Measurements from ENCODE around the gene ABCA2.
A peak's percentile ranks its signal among the peaks of the same experiment; 100 is the strongest.

ABCA2 gene

DNA sequence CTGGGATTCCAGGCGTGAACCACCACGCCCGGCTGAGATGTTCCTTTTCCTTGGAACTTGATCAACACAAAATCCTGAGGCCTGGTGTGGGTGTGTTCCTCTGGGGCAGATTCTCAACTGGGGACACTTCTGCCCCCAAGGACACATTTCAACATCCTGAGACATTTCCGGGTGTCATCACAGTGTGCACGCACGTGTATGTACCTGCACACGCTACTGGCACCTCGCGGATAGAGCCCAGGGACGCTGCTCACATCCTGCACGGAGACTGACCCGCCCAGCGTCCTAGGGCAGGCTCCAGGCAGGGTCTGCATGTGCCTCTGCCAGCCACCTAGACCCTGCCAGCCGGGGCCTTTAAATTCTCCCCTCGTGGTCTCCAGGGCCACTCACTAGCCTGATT is 34.3 kb upstream of the ABCA2 start:
- H3K27me3 ChIP-seq (ENCODE audit: control insufficient read depth, insufficient read depth, low read length) = peaks cover 6% of the 10 kb centered on the region; the same call in 1 of the 2 replicates
- no peaks in the 10 kb centered on the region for H3K9me3 ChIP-seq (ENCODE audit: control insufficient read depth, insufficient read depth, low read depth, low read length)
- H3K4me1 ChIP-seq (ENCODE audit: control insufficient read depth, insufficient read depth, low read length) = peaks cover 3% of the 10 kb centered on the region; the same call in 1 of the 2 replicates
- no peak overlapping the region for H3K27ac ChIP-seq (ENCODE audit: low read depth, low read length)
- H3K4me3 ChIP-seq (ENCODE audit: low read depth, low read length) = no peak overlapping the region
- H3K9ac ChIP-seq (ENCODE audit: low read length) = no peak overlapping the region
- peaks cover 23% of the 10 kb centered on the region for H3K36me3 ChIP-seq (ENCODE audit: control insufficient read depth, insufficient read depth, low read length)

DNA sequence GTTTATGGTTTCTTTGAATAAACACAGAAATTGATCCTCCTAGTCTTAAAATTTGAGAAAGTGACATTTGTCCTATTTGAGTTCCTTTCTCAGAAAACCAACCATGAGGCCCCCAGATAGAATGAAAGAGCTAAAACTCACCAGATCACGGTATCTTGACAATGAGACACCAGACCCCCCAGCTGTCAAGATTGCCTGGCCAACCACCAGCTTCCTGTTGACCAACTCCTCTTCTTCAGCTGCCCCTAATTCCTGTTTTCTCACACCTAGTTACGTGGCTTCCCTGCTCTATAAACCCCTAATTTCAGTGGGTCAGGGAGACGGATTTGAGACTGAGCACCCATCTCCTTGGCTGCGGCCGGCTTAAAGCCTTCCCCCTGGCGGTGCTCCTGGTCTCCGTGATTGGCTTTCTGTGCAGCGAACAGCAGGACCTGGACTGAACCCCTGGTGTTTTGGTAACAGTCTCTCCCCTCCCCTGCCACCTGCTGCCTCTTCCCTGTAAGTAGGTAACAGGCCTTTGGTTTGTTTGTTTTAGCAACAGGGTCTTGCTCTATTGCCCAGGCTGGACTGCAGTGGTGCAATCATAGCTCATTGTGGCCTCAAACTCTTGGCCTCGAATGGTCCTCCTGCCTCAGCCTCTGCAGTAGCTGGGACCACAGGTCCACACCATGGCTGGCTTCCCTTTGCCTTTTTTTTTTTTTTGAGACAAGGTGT is 30.6 kb upstream of the ABCA2 start:
- Histone ChIP-seq H3K9ac (ENCODE audit: low read length) (no peak overlapping the region), H3K27ac (ENCODE audit: low read depth, low read length) (no peak overlapping the region), H3K4me1 (ENCODE audit: control insufficient read depth, insufficient read depth, low read length) (peaks cover 18% of the 10 kb centered on the region), H3K9me3 (ENCODE audit: control insufficient read depth, insufficient read depth, low read depth, low read length) (no peaks in the 10 kb centered on the region), H3K36me3 (ENCODE audit: control insufficient read depth, insufficient read depth, low read length) (no peaks in the 10 kb centered on the region), H3K4me3 (ENCODE audit: low read depth, low read length) (no peak overlapping the region), H3K27me3 (ENCODE audit: control insufficient read depth, insufficient read depth, low read length) (peaks cover 30% of the 10 kb centered on the region)

GRCh38 chr9:137057545-137057944 is 29.5 kb upstream of the ABCA2 start:
- Histone ChIP-seq H3K9me3 (ENCODE audit: control insufficient read depth, insufficient read depth, low read depth, low read length) (no peaks in the 10 kb centered on the region), H3K36me3 (ENCODE audit: control insufficient read depth, insufficient read depth, low read length) (no peaks in the 10 kb centered on the region), H3K27me3 (ENCODE audit: control insufficient read depth, insufficient read depth, low read length) (peaks cover 42% of the 10 kb centered on the region), H3K4me3 (ENCODE audit: low read depth, low read length) (no peak overlapping the region), H3K9ac (ENCODE audit: low read length) (no peak overlapping the region), H3K4me1 (ENCODE audit: control insufficient read depth, insufficient read depth, low read length) (peaks cover 17% of the 10 kb centered on the region), H3K27ac (ENCODE audit: low read depth, low read length) (no peak overlapping the region)

DNA sequence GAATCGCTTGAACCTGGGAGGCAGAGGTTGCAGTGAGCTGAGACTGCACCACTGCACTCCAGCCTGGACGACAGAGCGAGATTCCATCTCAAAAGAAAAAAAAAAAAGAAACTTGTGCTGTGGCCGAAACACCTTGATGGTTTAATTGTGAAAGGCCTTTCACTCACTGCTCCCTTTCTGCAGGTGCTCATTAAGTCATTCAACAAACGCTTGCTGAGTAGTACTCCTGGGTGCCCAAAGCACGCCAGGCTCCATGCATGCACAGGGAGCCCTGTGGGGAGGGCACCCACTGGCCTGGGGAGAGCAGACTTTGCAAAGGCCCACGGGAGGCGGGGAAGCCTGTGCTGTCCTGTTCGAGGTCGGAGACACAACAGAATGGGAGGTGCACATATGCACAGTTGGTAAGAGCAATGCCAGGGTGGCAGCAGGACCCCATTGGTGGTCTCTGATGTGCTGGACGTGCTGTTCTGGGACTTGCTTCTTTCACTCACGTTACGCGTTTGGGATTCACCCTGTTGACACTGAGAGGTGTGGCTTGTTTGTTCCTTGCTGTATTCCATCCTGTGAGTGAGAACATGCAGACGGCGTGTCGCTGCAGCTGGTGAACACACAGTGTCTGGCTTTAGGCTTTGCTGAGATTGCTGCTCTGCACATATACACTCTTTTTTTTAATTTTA is 28.8 kb upstream of the ABCA2 start:
- H3K9me3 ChIP-seq (ENCODE audit: control insufficient read depth, insufficient read depth, low read depth, low read length) = no peaks in the 10 kb centered on the region
- no peaks in the 10 kb centered on the region for H3K36me3 ChIP-seq (ENCODE audit: control insufficient read depth, insufficient read depth, low read length)
- H3K27ac ChIP-seq (ENCODE audit: low read depth, low read length) = no peak overlapping the region
- peaks cover 17% of the 10 kb centered on the region for H3K4me1 ChIP-seq (ENCODE audit: control insufficient read depth, insufficient read depth, low read length)
- no peak overlapping the region for H3K9ac ChIP-seq (ENCODE audit: low read length)
- H3K27me3 ChIP-seq (ENCODE audit: control insufficient read depth, insufficient read depth, low read length) = peaks cover 48% of the 10 kb centered on the region
- H3K4me3 ChIP-seq (ENCODE audit: low read depth, low read length) = no peak overlapping the region

- Histone ChIP-seq H3K4me1 (ENCODE audit: control insufficient read depth, insufficient read depth, low read length) (peaks cover 17% of the 10 kb centered on the region), H3K27me3 (ENCODE audit: control insufficient read depth, insufficient read depth, low read length) (peaks cover 60% of the 10 kb centered on the region), H3K9ac (ENCODE audit: low read length) (no peak overlapping the region), H3K27ac (ENCODE audit: low read depth, low read length) (no peak overlapping the region), H3K9me3 (ENCODE audit: control insufficient read depth, insufficient read depth, low read depth, low read length) (no peaks in the 10 kb centered on the region), H3K36me3 (ENCODE audit: control insufficient read depth, insufficient read depth, low read length) (no peaks in the 10 kb centered on the region), H3K4me3 (ENCODE audit: low read depth, low read length) (no peak overlapping the region)
Measured at GRCh38 chr9:137055385-137056364, 27.6 kb upstream of the ABCA2 start.

DNA sequence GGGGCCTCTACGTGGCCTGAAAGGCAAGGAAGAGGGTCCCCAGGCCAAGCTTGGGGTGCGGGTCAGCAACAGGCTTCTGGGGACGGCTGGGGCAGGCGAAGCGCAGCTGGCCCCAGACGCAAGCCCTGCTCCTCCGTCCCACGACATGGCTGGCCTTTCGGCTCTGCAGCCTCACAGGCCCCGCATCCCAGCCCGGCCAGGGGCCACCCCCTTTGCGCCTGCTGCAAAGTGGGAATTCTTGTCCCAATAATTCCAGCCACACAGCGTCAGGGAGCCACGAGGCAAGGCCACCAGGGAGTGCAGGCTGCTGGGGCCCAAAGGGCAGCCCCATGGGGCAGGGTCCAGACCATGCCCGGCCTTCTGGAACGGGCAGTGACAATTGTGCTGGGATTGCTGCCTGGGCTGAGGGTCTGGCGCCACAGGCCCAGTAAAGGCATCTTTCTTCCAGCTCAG is 26.9 kb upstream of the ABCA2 start:
- Histone ChIP-seq H3K27ac (ENCODE audit: low read depth, low read length) (no peak overlapping the region), H3K4me3 (ENCODE audit: low read depth, low read length) (peak overlapping the region; percentile 62; the same call in 1 of the 2 replicates), H3K4me1 (ENCODE audit: control insufficient read depth, insufficient read depth, low read length) (peaks cover 17% of the 10 kb centered on the region), H3K27me3 (ENCODE audit: control insufficient read depth, insufficient read depth, low read length) (peaks cover 68% of the 10 kb centered on the region), H3K36me3 (ENCODE audit: control insufficient read depth, insufficient read depth, low read length) (no peaks in the 10 kb centered on the region), H3K9ac (ENCODE audit: low read length) (no peak overlapping the region), H3K9me3 (ENCODE audit: control insufficient read depth, insufficient read depth, low read depth, low read length) (no peaks in the 10 kb centered on the region)

GRCh38 chr9:137053944-137054931 is 26.2 kb upstream of the ABCA2 start, which contains the start of gene ENTPD2:
Gene ENTPD2, minus strand, starts transcription at chr9:137054061. Its CDS starts 64 bp downstream, at chr9:137053997.
- Histone ChIP-seq H3K9me3 (ENCODE audit: control insufficient read depth, insufficient read depth, low read depth, low read length) (no peaks in the 10 kb centered on the region), H3K4me3 (ENCODE audit: low read depth, low read length) (peak within 1 kb of the TSS; percentile 62), H3K27ac (ENCODE audit: low read depth, low read length) (no peak within 1 kb of the TSS), H3K4me1 (ENCODE audit: control insufficient read depth, insufficient read depth, low read length) (peaks cover 19% of the 10 kb centered on the region), H3K9ac (ENCODE audit: low read length) (no peak within 1 kb of the TSS), H3K27me3 (ENCODE audit: control insufficient read depth, insufficient read depth, low read length) (peaks cover 75% of the 10 kb centered on the region), H3K36me3 (ENCODE audit: control insufficient read depth, insufficient read depth, low read length) (no peaks in the 10 kb centered on the region)

DNA sequence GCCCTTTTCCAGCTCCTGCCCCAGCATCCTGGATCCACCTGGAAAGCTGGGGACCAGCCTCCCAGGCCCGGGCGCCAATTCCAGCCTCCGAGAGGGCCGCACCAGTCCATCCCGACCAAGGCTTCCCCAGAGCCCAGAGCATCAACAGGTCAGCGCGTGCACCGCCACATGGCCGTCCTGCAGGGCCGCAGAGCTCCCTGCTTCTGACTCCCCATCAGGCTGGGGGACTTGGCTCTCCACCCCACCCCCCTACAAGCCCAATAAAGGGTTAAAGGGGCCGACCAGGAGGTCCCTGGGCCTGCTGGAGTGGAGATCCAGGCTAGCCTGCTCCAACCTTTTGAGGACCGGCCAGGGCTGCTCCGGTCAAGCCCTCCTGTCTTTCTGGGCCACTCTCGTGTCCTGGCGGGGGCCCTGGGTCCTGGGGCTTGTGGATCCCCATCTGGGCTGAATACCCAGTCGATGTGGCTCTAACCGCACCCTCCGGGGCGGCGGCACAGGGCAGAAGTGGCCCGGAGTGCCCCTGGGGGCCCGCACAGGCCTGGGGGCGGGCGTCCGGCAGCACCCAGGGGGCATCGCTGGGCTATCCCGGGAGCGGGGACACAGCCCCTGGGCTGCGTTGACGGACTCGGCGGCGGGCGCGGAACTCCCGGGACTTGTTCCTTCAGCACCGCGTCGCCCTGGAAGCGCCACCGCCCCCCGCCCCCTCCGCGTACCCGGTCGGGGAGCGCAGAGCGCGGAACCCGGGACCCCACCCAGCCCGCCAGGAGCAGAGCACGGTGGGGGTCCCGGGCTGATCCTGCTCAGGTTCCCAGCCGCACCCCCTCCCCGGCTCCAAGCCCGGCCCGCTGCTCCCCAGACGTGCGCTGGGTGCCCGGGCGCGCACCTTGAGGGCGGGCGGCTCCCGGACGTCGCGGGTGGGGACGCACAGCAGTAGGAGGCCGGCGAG is 25.2 kb upstream of the ABCA2 start:
- Histone ChIP-seq H3K4me3 (ENCODE audit: low read depth, low read length) (peak overlapping the region; percentile 62), H3K9ac (ENCODE audit: low read length) (no peak overlapping the region)

GRCh38 chr9:137052293-137052692 is 24.3 kb upstream of the ABCA2 start:
- H3K4me3 ChIP-seq (ENCODE audit: low read depth, low read length) = no peak overlapping the region
- H3K36me3 ChIP-seq (ENCODE audit: control insufficient read depth, insufficient read depth, low read length) = no peaks in the 10 kb centered on the region
- no peak overlapping the region for H3K9ac ChIP-seq (ENCODE audit: low read length)
- no peak overlapping the region for H3K27ac ChIP-seq (ENCODE audit: low read depth, low read length)
- peaks cover 87% of the 10 kb centered on the region for H3K27me3 ChIP-seq (ENCODE audit: control insufficient read depth, insufficient read depth, low read length)
- H3K9me3 ChIP-seq (ENCODE audit: control insufficient read depth, insufficient read depth, low read depth, low read length) = no peaks in the 10 kb centered on the region
- H3K4me1 ChIP-seq (ENCODE audit: control insufficient read depth, insufficient read depth, low read length) = peaks cover 23% of the 10 kb centered on the region

More for the DNA sequence above, 25.2 kb upstream of the ABCA2 start:
- Histone ChIP-seq H3K36me3 (ENCODE audit: control insufficient read depth, insufficient read depth, low read length) (no peaks in the 10 kb centered on the region), H3K27me3 (ENCODE audit: control insufficient read depth, insufficient read depth, low read length) (peaks cover 77% of the 10 kb centered on the region), H3K27ac (ENCODE audit: low read depth, low read length) (no peak overlapping the region), H3K9me3 (ENCODE audit: control insufficient read depth, insufficient read depth, low read depth, low read length) (no peaks in the 10 kb centered on the region), H3K4me1 (ENCODE audit: control insufficient read depth, insufficient read depth, low read length) (peaks cover 23% of the 10 kb centered on the region)

Measured in HUES6 (cell line).